Activated T-cell treated with anti-CD3 and anti-CD28 coated beads for 24 hours (primary cell): ENCODE measurements around the gene CMTM2.
"Not testable (repeated sequence)": the region's sequence is repeated elsewhere in the genome, so short reads cannot be mapped to it uniquely, and the experiment has no call there.

Source experiments
- DNase-seq: peaks from one replicate; pipeline ENCODE4 v3.0.0-alpha.2; 2020; ENCODE audit warnings: low read depth

The CMTM2 gene

GRCh38 chr16:66630561-66631260 is 51.4 kb downstream of the CMTM2 start:
- not testable (repeated sequence) for DNase-seq

GRCh38 chr16:66631558-66631957 is 52.3 kb downstream of the CMTM2 start:
- DNase-seq: not testable (repeated sequence)

DNA sequence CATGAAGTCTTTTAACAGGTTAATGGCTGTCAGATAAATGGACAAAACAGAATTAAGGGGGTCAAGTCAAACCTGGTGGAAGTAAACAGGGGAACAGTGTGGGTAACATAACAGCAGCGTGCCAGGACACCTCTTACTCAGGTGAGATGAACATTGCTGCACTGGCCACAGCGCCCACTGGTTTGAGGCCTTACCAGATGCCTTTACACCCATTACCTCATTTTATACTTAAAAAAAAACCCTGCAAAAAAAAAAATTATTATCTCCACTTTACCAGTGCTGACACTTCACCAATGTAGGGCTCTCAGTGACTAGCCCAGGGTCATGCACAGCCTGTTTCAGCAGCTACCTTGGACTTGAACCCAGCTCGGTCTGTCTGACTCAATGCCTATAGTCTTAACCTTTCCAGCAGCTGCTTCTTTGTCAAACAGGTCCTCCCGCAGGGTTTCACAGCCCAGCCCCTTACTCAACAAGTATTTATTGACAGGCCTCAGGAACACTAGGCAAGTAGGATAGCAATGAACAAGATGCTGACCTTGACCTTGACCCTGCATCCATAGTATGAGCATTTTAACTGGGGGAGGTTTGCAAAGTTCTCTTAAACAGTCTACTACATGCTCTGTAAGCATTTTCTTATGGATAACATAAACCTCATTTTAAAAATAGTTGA is 55.4 kb downstream of the CMTM2 start:
- DNase-seq: no peak

GRCh38 chr16:66635406-66635805 is 56.1 kb downstream of the CMTM2 start:
- no peak for DNase-seq

DNA sequence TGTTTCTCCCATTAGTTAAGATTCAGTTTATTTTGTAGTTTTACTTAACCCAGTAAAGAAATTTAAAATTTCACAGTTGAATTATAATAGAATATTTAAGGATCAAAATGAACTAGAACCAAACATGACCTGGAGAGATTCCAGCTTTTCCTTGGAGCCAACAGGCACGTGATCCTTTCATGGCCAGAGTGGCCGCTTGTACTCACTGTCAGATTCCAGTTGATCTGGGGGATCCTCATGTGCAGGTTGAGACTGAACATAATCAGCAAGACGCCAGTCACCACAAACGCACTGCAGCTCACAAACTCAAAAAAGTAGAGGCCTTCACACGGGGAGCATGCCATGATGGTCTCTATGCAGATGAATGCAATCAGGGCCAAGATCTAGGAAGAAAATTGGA is 56.9 kb downstream of the CMTM2 start:
- no peak for DNase-seq

GRCh38 chr16:66637806-66638205 is 58.5 kb downstream of the CMTM2 start:
- DNase-seq: no peak
